GM23248 (cell line): ENCODE results near the gene PDCD1LG2.

Source experiments
- EZH2 ChIP-seq: fragments of 200-600 bp; sonication (generic); IDR thresholded peaks from 2 replicates; pipeline ENCODE4 v1.6.1; 2018; ENCODE audit warnings: antibody characterized with exemption, mild to moderate bottlenecking; ENCODE audit not compliant: insufficient read depth, poor library complexity, severe bottlenecking
- EZH2phosphoT487 ChIP-seq: fragments of 200-600 bp; sonication (generic); IDR thresholded peaks from 2 replicates; pipeline ENCODE4 v1.6.1; 2018; ENCODE audit warnings: antibody characterized with exemption, moderate library complexity, mild to moderate bottlenecking, low read depth; ENCODE audit not compliant: insufficient read depth

DNA sequence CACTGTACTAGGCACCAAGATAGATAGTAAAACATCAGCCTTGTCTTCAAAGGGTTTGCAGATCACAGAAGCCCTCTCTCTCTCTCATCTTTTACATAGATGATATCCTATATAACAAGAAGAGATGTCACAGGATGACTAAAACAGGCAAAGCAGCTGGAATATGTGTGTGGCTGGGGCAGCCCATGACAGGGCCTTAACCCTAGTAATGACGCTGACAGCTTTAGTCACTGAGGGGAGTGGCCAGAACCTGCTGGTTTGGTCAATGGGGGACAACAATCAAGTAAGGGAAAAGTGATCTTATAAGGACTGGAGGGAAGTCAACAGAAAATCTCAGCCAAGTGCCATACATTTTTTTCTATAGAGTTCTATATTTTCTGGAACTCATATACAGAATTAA is 76.7 kb downstream of the PDCD1LG2 start:
- TF ChIP-seq EZH2, result no peak
- no peak for TF ChIP-seq EZH2phosphoT487
